ENCODE data around the gene SNHG17. TPM values are rescaled to one million over a fixed set of nuclear protein-coding genes. Genes with fewer than 3 reads are reported as not detected.

Gene SNHG17
- polyA plus RNA-seq, 2 of the 4 experiments (the other 2 are of a cell fraction): 125 to 154 TPM

DNA sequence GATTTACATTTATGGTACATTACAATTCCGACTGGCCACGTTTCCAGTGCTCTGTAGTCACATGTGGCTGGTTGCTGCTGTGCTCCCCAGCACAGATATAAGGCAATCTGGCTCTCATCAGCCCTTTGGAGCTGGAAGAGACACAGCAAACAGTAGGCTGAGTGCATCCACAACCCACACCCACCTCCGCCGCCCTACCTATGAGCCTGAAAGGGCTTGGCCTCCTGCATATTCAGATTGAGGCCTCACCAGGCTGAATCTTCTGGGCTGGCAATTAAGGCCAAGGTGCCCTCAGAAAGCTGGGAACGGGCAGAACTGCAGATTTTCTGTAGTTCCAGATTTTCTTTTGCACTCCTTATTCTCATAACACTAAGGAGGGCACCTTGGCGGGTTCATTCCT, 2.7 kb upstream of the SNHG17 start:
- WGBS (ENCODE audit: missing lambda C conversion rate): 69% methylated on average over 6 of the region's 6 CpGs
- CTCF ChIA-PET: interaction anchor here (0.7 to 2.5 kb wide), 9 partner anchors 8 to 54 kb away, joined by 3 to 25 read pairs (median 5); partner anchors contain the start of gene RALGAPB
- Histone ChIP-seq H3K4me2 (no peak overlapping the region), H3K4me3 (no peak overlapping the region), H3K9me3 (no peaks in the 10 kb centered on the region), H3K4me1 (peaks cover 11% of the 10 kb centered on the region; the same call in 2 of the 3 replicates), H3K27ac (no peak overlapping the region)
- POLR2A ChIA-PET: interaction anchor here (1.8 kb wide), 1 partner anchor 8 kb away, joined by 4 read pairs; no protein-coding TSS in a partner anchor
- no peak for ATAC-seq
- TF ChIP-seq PHF8 (IDR thresholded peaks at IDR 0.05; ENCODE audit: borderline replicate concordance, low read depth) (no peak), JUNB (IDR thresholded peaks at IDR 0.05) (no peak), SREBF2 (IDR thresholded peaks at IDR 0.05) (no peak), EHMT2 (IDR thresholded peaks at IDR 0.05; ENCODE audit: low read depth) (no peak), POLR2AphosphoS2 (conservative IDR thresholded peaks at IDR 0.05; ENCODE audit: low read length) (no peak), ZFP36 (IDR thresholded peaks at IDR 0.05; ENCODE audit: borderline replicate concordance, partially characterized antibody) (no peak)
- TF ChIP-seq, protein P1, sequence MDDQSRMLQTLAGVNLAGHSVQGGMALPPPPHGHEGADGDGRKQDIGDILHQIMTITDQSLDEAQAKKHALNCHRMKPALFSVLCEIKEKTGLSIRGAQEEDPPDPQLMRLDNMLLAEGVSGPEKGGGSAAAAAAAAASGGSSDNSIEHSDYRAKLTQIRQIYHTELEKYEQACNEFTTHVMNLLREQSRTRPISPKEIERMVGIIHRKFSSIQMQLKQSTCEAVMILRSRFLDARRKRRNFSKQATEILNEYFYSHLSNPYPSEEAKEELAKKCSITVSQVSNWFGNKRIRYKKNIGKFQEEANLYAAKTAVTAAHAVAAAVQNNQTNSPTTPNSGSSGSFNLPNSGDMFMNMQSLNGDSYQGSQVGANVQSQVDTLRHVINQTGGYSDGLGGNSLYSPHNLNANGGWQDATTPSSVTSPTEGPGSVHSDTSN (IDR thresholded peaks at IDR 0.05): no peak
- TF ChIP-seq, protein P2, sequence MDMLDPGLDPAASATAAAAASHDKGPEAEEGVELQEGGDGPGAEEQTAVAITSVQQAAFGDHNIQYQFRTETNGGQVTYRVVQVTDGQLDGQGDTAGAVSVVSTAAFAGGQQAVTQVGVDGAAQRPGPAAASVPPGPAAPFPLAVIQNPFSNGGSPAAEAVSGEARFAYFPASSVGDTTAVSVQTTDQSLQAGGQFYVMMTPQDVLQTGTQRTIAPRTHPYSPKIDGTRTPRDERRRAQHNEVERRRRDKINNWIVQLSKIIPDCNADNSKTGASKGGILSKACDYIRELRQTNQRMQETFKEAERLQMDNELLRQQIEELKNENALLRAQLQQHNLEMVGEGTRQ (IDR thresholded peaks at IDR 0.05): no peak
- TF ChIP-seq, protein P3, sequence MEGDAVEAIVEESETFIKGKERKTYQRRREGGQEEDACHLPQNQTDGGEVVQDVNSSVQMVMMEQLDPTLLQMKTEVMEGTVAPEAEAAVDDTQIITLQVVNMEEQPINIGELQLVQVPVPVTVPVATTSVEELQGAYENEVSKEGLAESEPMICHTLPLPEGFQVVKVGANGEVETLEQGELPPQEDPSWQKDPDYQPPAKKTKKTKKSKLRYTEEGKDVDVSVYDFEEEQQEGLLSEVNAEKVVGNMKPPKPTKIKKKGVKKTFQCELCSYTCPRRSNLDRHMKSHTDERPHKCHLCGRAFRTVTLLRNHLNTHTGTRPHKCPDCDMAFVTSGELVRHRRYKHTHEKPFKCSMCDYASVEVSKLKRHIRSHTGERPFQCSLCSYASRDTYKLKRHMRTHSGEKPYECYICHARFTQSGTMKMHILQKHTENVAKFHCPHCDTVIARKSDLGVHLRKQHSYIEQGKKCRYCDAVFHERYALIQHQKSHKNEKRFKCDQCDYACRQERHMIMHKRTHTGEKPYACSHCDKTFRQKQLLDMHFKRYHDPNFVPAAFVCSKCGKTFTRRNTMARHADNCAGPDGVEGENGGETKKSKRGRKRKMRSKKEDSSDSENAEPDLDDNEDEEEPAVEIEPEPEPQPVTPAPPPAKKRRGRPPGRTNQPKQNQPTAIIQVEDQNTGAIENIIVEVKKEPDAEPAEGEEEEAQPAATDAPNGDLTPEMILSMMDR (IDR thresholded peaks at IDR 0.05): no peak
- no peak for FAIRE-seq
- DNase-seq (ENCODE audit: low read depth in 1 of 2, low spot score in 1 of 2): no peak

DNA sequence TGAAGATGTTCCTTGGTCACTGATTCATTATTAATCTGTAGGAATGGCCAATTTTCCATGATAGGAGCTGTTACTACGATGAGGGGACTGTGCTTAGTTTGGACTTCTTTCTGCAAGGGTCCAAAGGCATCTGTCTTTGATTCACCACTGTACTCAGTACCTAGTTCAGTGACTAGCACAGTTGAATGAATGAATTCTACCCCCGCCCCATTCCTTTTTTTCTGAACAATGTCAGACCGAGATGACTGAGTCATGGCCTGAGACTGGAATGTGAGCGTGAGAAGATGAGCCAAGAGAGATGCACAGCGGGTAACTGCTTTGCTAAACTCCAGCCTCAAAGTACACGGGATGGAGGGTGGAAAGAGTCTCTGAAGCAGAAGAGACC, 419 bp upstream of the SNHG17 start:
- no peak overlapping the region for H3K27ac ChIP-seq
- no peak overlapping the region for H3K4me3 ChIP-seq
- 37% methylated on average over 6 of the region's 6 CpGs for WGBS (ENCODE audit: missing lambda C conversion rate)
- FAIRE-seq (no peak), DNase-seq (ENCODE audit: low read depth in 1 of 2, low spot score in 1 of 2) (no peak), ATAC-seq (peak in 1 of 2 experiments; percentile 15; a peak in 3 of 6 replicates)
- H3K9me3 ChIP-seq: no peaks in the 10 kb centered on the region
- POLR2A ChIA-PET: interaction anchor here (0.6 to 2.4 kb wide), 20 partner anchors 9 to 398 kb away, joined by 3 to 75 read pairs (median 4); partner anchors contain the start of gene RALGAPB
- peaks cover 15% of the 10 kb centered on the region; the same call in 2 of the 3 replicates for H3K4me1 ChIP-seq
- TF ChIP-seq ESRRA (IDR thresholded peaks at IDR 0.05; ENCODE audit: borderline replicate concordance, low read length): 0 out of 2 replicates have a peak, but pooled peaks have one; percentile 1
- no peak for TF ChIP-seq MAZ (IDR thresholded peaks at IDR 0.05; ENCODE audit: borderline replicate concordance, low read depth, low read length)
- CTCF ChIA-PET: interaction anchor here (0.8 to 7.7 kb wide), 20 partner anchors 10 to 233 kb away, joined by 3 to 142 read pairs (median 4); partner anchors contain the start of gene RALGAPB
- no peak overlapping the region for H3K4me2 ChIP-seq

DNA sequence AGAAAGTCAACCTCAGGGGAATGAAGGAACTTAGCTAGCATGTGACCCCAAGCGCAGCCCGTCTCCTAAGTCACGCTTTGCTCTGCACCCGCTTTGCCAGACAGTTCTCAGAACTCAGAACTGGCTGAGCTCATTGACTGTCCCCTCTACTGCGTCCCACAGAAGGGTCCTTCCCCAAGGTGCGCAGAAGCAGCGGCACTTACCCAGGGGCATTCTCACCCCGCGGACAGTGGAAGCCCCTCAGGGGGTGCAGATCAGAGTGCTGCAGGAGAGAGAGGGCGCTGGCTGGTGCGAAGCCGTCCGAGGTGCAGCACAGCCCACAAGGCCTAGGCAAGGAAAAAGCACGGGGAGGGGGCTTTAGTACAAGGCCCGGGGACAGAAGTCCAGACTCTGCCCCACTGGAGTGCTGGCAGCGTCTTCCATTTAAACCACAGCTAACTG, 807 bp downstream of the SNHG17 start:
- ChIA-PET POLR2A (interaction anchor here (0.9 to 2.4 kb wide), 4 partner anchors 8 to 39 kb away, joined by 3 to 75 read pairs (median 27); partner anchors contain the start of gene RALGAPB), CTCF (interaction anchor here (0.6 to 7.7 kb wide), 13 partner anchors 9 to 234 kb away, joined by 3 to 142 read pairs (median 5); partner anchors contain the start of gene RALGAPB)
- no peak for FAIRE-seq
- H3K4me2 ChIP-seq: peak overlapping the region; percentile 88
- 4% methylated on average over 14 of the region's 16 CpGs for WGBS (ENCODE audit: missing lambda C conversion rate)
- peak in 1 of 2 experiments; percentile 24 for DNase-seq (ENCODE audit: low read depth in 1 of 2, low spot score in 1 of 2)
- no peaks in the 10 kb centered on the region for H3K9me3 ChIP-seq
- H3K4me1 ChIP-seq: peaks cover 15% of the 10 kb centered on the region; the same call in 2 of the 3 replicates
- TF ChIP-seq TP53 (CRISPR knock-in tag; IDR thresholded peaks at IDR 0.05) (peak; percentile 54; the same call in 1 of the 2 replicates), TFCP2L1 (CRISPR knock-in tag; IDR thresholded peaks at IDR 0.05) (no peak)
- peak; percentile 22 to 54; a peak in 4 of 6 replicates for ATAC-seq
- H3K27ac ChIP-seq: peak overlapping the region; percentile 97
- peak overlapping the region; percentile 95 for H3K4me3 ChIP-seq

All from A549 (cell line).